Stomach (tissue), 9 donors: ENCODE measurements around the gene CGREF1. TPM values are rescaled to one million over a fixed set of nuclear protein-coding genes. Genes with fewer than 3 reads are reported as not detected.
A peak's percentile ranks its signal among the peaks of the same experiment; 100 is the strongest.

Experiments
- DNase-seq, 2 donors: peaks; one replicate each; pipeline versions ENCODE4 v3.0.0 to v3.0.0-alpha.2; 2013 to 2019
- H3K27ac ChIP-seq, 5 donors: fragments of 200-600 bp in 4 of 5; sonication (generic) in 4 of 5; one replicate each; pipeline ENCODE4 v1.5.1; 2013 to 2019; ENCODE audit warnings: mild to moderate bottlenecking in 1 of 5, moderate library complexity in 1 of 5
- H3K27me3 ChIP-seq, 3 donors: fragments of 200-600 bp; sonication (generic); one replicate each; pipeline ENCODE4 v1.5.1; 2017 to 2019; ENCODE audit warnings: mixed run types in 1 of 3
- H3K36me3 ChIP-seq, 4 donors: fragments of 200-600 bp; sonication (generic); 1 replicate in 3 of 4; 2 replicates in 1 of 4; pipeline ENCODE4 v1.5.1; 2016 to 2019
- H3K4me1 ChIP-seq, 4 donors: fragments of 200-600 bp; sonication (generic); one replicate each; pipeline ENCODE4 v1.5.1; 2016 to 2019
- H3K4me3 ChIP-seq, 4 donors: fragments of 200-600 bp; sonication (generic) in 3 of 4; one replicate each; pipeline ENCODE4 v1.5.1; 2016 to 2019; ENCODE audit warnings: mild to moderate bottlenecking in 1 of 4
- H3K9me3 ChIP-seq, 4 donors: fragments of 200-600 bp; sonication (generic); one replicate each; pipeline ENCODE4 v1.5.1; 2016 to 2019
- EP300 ChIP-seq: sonication (generic); formaldehyde crosslinking; IDR thresholded peaks from one replicate; pipeline ENCODE4 v1.6.1; 2017; ENCODE audit warnings: antibody characterized with exemption
- POLR2A ChIP-seq, 4 donors: fragments of 450-650 bp; IDR thresholded peaks; one replicate each; pipeline ENCODE4 v1.6.1; 2016; ENCODE audit warnings: antibody characterized with exemption in 4 of 4, control low read depth in 2 of 4, mild to moderate bottlenecking in 1 of 4, moderate library complexity in 1 of 4
- POLR2AphosphoS5 ChIP-seq, 3 donors: sonication (generic); formaldehyde crosslinking; IDR thresholded peaks; one replicate each; pipeline ENCODE4 v1.6.1; 2016; ENCODE audit warnings: antibody characterized with exemption in 3 of 3
- whole genome bisulfite sequencing, 5 donors: extraction: QIAGEN DNeasy Blood & Tissue Kit in 3 of 5; methylation state at CpG; one replicate each; pipeline versions ENCODE4 v1.1.5 to v1.1.7; 2013 to 2018; 5-methylcytosine and 5-hydroxymethylcytosine counted together
- intact Hi-C: fragments of 100-400 bp; cut with DNase I; formaldehyde crosslinking; loops from one replicate; pipeline ENCODE4 v1.15.1; 2023; ENCODE audit warnings: low total_unique reads
- polyA plus RNA-seq, 3 donors: library from polyadenylated mRNA; stranded (reverse); fragments of 200-250 nt; gene quantifications; one replicate each; pipeline ENCODE4 v1.2.3, GENCODE V29; 2013
- total RNA-seq, 5 donors: library from RNA; depleted of rRNA; stranded (reverse); fragments of >200 nt; gene quantifications; one replicate each; pipeline versions ENCODE4 v1.1.0 to v1.2.3, GENCODE V29; 2014 to 2016
- TF ChIP-seq, protein P1 (sequence below), 7 experiments: fragments of 450-650 bp in 4 of 7; fragments of 200-600 bp in 3 of 7; sonication (generic) in 3 of 7; IDR thresholded peaks; one replicate each; pipeline ENCODE4 v1.5.1; 2016 to 2019; ENCODE audit warnings: antibody characterized with exemption in 7 of 7, control low read depth in 2 of 7, mild to moderate bottlenecking in 1 of 7
- donor health status: healthy with polysubstance abuse.
- donor health status: Bipolar disorder and iron deficiency.
- donor health status: healthy.

Gene CGREF1
- total and polyA plus RNA-seq, 8 donors = 1.4 to 4.1 (median 2.5) TPM; not detected in 2

DNA sequence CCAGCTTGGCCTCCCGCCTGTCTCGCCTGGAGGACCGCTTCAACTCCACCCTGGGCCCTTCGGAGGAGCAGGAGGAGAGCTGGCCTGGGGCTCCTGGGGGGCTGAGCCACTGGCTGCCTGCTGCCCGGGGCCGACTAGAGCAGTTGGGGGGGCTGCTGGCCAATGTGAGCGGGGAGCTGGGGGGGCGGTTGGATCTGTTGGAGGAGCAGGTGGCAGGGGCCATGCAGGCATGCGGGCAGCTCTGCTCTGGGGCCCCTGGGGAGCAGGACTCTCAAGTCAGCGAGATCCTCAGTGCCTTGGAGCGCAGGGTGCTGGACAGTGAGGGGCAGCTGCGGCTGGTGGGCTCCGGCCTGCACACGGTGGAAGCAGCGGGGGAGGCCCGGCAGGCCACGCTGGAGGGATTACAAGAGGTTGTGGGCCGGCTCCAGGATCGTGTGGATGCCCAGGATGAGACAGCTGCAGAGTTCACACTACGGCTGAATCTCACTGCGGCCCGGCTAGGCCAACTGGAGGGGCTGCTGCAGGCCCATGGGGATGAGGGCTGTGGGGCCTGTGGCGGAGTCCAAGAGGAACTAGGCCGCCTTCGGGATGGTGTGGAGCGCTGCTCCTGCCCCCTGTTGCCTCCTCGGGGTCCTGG, 36.0 kb downstream of the CGREF1 start:
- intact Hi-C loops = loop anchor here (10.0 kb wide), 1 partner anchor 48 kb away; the partner anchor contains the start of gene TMEM214
- Histone ChIP-seq H3K4me1 (peaks cover 41 to 83% (median 69%) of the 10 kb centered on the region in 4 donors), H3K27ac (peak overlapping the region in 2 of 5 donors; percentile 3), H3K4me3 (peak overlapping the region in 1 of 4 donors; percentile 4), H3K36me3 (peaks cover 0 to 17% (median 6%) of the 10 kb centered on the region in 4 donors), H3K27me3 (peaks cover 0 to 5% (median 0%) of the 10 kb centered on the region in 3 donors), H3K9me3 (no peaks in the 10 kb centered on the region)
- no peak for DNase-seq
- 76 to 100% (median 90%) methylated on average over 5 to 27 of the region's 27 CpGs for WGBS, 5 donors
- no peak for TF ChIP-seq POLR2A (IDR thresholded peaks at IDR 0.05)

DNA sequence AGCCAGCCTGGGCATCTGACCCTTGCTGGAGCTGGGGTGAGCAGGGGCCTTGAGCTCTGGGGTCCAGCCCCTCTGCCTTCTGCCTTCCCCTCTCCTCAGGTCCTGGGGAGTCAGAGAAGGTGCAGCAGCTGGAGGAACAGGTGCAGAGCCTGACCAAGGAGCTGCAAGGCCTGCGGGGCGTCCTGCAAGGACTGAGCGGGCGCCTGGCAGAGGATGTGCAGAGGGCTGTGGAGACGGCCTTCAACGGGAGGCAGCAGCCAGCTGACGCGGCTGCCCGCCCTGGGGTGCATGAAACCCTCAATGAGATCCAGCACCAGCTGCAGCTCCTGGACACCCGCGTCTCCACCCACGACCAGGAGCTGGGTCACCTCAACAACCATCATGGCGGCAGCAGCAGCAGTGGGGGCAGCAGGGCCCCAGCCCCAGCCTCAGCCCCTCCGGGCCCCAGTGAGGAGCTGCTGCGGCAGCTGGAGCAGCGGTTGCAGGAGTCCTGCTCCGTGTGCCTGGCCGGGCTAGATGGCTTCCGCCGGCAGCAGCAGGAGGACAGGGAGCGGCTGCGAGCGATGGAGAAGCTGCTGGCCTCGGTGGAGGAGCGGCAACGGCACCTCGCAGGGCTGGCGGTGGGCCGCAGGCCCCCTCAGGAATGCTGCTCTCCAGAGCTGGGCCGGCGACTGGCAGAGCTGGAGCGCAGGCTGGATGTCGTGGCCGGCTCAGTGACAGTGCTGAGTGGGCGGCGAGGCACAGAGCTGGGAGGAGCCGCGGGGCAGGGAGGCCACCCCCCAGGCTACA, 36.8 kb downstream of the CGREF1 start:
- Histone ChIP-seq H3K4me3 (peak overlapping the region in 2 of 4 donors; percentile 4 to 54), H3K9me3 (no peaks in the 10 kb centered on the region), H3K27ac (peak overlapping the region in 4 of 5 donors; percentile 73 to 94 (median 92)), H3K4me1 (peaks cover 38 to 83% (median 68%) of the 10 kb centered on the region in 4 donors), H3K36me3 (peaks cover 0 to 17% (median 6%) of the 10 kb centered on the region in 4 donors), H3K27me3 (peaks cover 0 to 5% (median 0%) of the 10 kb centered on the region in 3 donors)
- intact Hi-C loops = loop anchor here (10.0 kb wide), 1 partner anchor 47 kb away; the partner anchor contains the start of gene TMEM214
- DNase-seq = no peak
- WGBS, 5 donors = 83 to 92% (median 90%) methylated on average over 20 to 38 of the region's 38 CpGs
- TF ChIP-seq EP300 (no peak), POLR2AphosphoS5 (IDR thresholded peaks at IDR 0.05) (no peak), POLR2A (IDR thresholded peaks at IDR 0.05) (no peak)
- TF ChIP-seq, protein P1, sequence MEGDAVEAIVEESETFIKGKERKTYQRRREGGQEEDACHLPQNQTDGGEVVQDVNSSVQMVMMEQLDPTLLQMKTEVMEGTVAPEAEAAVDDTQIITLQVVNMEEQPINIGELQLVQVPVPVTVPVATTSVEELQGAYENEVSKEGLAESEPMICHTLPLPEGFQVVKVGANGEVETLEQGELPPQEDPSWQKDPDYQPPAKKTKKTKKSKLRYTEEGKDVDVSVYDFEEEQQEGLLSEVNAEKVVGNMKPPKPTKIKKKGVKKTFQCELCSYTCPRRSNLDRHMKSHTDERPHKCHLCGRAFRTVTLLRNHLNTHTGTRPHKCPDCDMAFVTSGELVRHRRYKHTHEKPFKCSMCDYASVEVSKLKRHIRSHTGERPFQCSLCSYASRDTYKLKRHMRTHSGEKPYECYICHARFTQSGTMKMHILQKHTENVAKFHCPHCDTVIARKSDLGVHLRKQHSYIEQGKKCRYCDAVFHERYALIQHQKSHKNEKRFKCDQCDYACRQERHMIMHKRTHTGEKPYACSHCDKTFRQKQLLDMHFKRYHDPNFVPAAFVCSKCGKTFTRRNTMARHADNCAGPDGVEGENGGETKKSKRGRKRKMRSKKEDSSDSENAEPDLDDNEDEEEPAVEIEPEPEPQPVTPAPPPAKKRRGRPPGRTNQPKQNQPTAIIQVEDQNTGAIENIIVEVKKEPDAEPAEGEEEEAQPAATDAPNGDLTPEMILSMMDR (IDR thresholded peaks at IDR 0.05) = no peak

DNA sequence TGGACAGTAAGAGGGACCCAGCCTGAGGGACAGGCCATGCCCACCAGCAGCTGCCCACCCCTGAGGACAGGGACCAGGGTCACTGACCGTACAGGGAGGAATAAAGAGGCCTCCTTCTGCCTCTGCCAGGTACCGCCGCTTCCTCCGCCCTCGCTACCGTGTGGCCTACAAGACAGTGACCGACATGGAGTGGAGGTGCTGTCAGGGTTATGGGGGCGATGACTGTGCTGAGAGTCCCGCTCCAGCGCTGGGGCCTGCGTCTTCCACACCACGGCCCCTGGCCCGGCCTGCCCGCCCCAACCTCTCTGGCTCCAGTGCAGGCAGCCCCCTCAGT, 38.4 kb downstream of the CGREF1 start:
- peaks cover 27 to 86% (median 62%) of the 10 kb centered on the region in 4 donors for H3K4me1 ChIP-seq
- 70 to 87% (median 86%) methylated on average over 9 to 14 of the region's 14 CpGs for WGBS, 5 donors
- intact Hi-C loops = loop anchor here (10.0 kb wide), 1 partner anchor 46 kb away; the partner anchor contains the start of gene TMEM214
- no peaks in the 10 kb centered on the region for H3K9me3 ChIP-seq
- DNase-seq = no peak
- peak overlapping the region; percentile 54 to 66 (median 60) for H3K4me3 ChIP-seq
- H3K27ac ChIP-seq = peak overlapping the region in 4 of 5 donors; percentile 92 to 94 (median 92)
- H3K27me3 ChIP-seq = peaks cover 0 to 5% (median 0%) of the 10 kb centered on the region in 3 donors
- peaks cover 0 to 17% (median 6%) of the 10 kb centered on the region in 4 donors for H3K36me3 ChIP-seq
- no peak for TF ChIP-seq POLR2A (IDR thresholded peaks at IDR 0.05)
- TF ChIP-seq POLR2AphosphoS5 (IDR thresholded peaks at IDR 0.05) = no peak
- TF ChIP-seq, protein P1 (IDR thresholded peaks at IDR 0.05) = no peak
- no peak for TF ChIP-seq EP300

DNA sequence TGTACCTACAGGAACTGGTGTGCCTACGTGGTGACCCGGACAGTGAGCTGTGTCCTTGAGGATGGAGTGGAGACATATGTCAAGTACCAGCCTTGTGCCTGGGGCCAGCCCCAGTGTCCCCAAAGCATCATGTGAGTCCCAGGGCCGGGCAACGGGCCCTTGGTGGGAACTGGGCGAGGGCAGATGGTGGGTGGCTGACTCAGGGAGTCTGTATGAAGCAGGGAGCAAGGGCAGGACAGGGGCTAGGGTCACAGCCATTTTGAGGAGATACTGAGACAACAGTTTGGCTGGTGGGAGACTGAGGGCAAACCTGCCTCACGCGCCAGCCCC, 38.8 kb downstream of the CGREF1 start:
- Histone ChIP-seq H3K9me3 (no peaks in the 10 kb centered on the region), H3K27me3 (peaks cover 0 to 5% (median 0%) of the 10 kb centered on the region in 3 donors), H3K4me1 (peaks cover 23 to 86% (median 62%) of the 10 kb centered on the region in 4 donors), H3K4me3 (peak overlapping the region; percentile 54 to 66 (median 60)), H3K36me3 (peaks cover 0 to 17% (median 6%) of the 10 kb centered on the region in 4 donors), H3K27ac (peak overlapping the region in 4 of 5 donors; percentile 92 to 94 (median 92))
- TF ChIP-seq POLR2AphosphoS5 (IDR thresholded peaks at IDR 0.05) (no peak), EP300 (no peak), POLR2A (IDR thresholded peaks at IDR 0.05) (no peak)
- TF ChIP-seq, protein P1 (IDR thresholded peaks at IDR 0.05) = no peak
- 66 to 78% (median 72%) methylated on average over 7 of the region's 7 CpGs for WGBS, 5 donors
- intact Hi-C loops = loop anchor here (10.0 kb wide), 1 partner anchor 45 kb away; the partner anchor contains the start of gene TMEM214
- DNase-seq = no peak
